Hematopoietic multipotent progenitor cell treated with erythropoietin and hydrocortisone succinate and interleukin-3 and kit ligand, for 4 days (in vitro differentiated cells): Measurements from ENCODE around the gene NKRF.
A peak's percentile ranks its signal among the peaks of the same experiment; 100 is the strongest.
"Not testable (repeated sequence)": the region's sequence is repeated elsewhere in the genome, so short reads cannot be mapped to it uniquely, and the experiment has no call there.

Experiments
- DNase-seq: peaks from one replicate; pipeline ENCODE4 v3.0.0-alpha.2; 2015

NKRF gene

DNA sequence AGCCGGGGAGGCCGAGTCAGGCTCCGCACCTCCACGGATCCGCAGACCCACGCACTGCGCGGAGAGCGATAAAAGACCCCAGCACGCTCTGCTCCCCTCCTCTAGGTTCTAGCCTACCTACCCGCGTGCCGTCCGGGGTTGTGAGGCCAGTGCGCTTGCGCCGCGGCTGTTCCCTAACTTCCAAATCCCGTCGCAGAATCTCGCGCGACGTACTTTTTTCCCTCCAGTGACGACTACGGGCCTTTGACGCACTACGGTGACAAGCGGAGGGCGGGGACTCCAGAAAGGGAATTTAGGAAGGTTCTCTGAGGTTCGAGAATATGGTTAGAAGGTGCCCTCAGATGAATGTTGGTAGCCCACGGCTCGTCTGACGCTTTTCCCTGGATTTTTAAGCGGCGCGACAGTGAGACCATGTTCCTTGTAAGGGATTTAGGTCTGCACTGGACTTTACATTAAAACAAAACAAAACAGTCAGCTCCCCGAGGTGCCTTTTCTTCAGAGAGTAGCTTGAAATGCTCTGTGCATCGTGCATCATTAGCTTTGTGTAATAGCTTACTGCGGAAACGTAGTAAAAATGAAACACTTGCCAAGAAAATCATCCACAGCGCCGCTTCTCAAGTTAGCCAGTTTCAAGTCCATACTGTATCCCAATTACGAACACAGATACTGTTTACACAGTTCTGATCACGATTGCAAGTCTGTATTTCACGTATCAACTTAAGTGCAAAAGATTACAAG, at the start of gene NKRF:
TSS of gene NKRF (minus strand) at position 145 of the 738 bp plus-strand sequence.
- DNase-seq: peak; percentile 95

DNA sequence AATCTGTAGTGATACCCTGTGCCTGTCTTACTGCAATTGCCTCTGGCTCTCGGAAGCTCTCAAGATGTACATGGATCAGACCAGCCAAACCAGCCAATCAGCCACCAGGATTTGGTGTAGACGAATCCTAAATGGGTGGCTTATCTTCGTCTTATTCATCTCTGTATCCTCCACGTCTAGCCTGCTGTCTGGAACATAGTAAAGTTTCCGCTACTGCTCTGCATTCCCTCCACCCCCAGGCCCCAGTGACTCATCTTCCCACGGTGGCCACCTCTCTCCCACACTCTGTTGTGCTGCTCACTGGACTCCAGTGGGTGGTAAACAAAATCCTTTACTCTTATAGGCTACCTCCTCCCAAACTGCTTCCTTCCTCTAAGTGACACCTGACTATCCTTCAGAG, 48.9 kb upstream of the NKRF start:
- DNase-seq: no peak

DNA sequence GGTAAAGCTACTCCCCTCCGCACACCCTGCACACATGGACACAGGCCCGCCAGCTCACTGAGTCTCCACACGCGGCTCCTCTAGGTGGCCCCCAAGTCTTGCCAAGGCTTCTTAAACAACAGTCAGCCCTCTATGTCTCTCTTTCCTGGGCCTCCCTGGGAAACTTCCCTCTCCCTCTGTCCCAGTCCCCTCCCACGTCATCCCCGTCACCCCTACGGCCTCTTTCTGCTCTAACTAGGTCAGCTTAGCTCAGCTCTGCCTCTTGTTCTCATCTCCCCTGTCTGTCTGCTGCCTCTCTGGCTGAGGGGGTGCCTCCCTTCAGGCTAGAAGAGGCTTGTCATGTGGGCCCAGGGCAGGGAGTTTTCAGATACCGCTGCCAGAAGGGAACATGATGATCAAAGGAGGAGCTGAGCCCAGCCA, 47.9 kb upstream of the NKRF start:
- DNase-seq: peak; percentile 24

DNA sequence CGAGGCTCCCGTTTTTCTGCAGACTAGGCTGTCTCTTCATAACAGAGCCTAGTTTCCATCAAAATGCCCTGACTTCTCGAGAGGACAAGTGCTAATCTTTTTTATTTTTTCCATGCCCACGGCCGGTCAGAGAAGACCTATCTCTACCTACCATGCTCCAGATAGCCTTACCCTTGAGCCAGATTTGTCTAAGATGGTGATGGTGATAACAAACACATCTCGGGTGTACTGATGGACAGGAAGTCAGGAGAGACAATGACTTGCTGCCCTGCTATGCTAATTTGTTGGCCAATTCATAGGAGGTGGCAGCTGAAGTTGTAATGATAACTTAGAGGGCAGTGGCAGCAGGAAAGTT, 42.2 kb upstream of the NKRF start:
- DNase-seq: peak; percentile 29

DNA sequence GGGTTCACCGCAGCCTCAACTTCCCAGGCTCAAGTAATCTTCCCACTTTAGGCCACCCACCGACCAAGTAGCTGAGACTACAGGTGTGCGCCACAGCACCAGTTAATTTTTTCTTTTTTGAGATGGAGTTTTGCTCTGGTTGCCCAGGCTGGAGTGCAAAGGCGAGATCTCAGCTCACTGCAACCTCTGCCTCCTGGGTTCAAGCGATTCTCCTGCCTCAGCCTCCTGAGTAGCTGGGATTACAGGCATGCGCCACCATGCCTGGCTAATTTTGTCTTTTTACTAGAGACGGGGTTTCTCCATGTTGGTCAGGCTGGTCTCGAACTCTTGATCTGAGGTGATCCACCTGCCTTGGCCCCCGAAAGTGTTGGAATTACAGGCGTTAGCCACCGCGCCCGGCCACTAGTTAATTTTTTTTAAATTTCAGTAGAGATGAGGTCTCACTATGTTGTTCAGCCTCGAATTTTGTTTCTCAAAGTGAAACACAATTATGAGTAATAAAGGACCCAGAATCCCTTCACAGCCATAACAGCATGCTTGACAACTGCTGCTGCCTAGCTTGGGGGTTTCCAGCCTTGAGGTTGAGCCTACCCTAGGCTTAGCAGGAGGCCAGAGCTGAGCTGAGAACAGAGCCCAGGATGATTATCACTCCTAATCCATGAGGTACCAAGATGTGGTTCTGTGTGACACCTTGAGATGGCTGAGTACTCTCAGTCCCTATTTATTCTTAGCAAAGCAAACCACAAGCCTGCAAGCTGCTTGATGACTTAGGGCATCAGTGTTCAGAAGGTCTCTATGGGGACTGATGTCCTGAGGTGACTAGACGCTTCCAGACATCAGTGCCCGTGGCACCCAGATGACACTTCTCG, 41.6 kb upstream of the NKRF start:
- no peak for DNase-seq

DNA sequence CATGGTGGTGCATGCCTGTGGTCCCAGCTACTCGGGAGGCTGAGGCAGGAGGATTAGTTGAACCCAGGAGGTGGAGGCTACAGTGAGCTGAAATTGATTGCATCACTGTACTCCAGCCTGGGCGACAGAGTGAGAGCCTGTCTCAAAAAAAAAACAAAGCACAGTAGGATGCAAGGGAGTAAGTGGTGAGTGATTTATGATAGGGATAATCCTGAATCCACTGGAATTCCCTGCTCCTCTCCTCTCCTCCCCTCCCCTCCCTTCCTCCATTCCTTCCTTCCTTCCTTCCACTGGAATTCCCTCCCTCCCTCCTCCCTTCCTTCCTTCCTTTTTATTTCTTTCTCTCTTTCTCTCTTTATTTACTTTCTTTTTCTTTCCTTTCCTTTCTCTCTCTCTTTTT, 40.9 kb upstream of the NKRF start:
- DNase-seq: no peak

DNA sequence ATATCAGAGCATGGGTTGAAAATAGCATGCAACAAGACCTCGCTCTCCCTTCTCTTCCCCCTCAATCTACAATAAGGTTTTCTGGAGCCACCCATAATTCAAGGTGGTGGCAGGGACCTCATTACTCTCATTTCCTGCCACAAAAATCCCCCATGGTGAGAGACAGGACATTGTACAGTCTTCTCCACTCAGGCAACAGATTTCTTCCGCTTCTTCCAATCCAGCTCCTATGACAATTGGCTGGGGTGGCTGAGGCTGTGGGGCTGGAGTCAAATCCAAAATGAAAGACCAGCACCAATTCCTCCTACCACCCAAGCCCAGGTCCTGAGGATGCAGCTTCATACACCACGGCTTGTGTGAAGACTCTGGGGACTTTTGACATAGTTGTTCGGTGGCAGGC, 40.3 kb upstream of the NKRF start:
- DNase-seq: no peak

DNA sequence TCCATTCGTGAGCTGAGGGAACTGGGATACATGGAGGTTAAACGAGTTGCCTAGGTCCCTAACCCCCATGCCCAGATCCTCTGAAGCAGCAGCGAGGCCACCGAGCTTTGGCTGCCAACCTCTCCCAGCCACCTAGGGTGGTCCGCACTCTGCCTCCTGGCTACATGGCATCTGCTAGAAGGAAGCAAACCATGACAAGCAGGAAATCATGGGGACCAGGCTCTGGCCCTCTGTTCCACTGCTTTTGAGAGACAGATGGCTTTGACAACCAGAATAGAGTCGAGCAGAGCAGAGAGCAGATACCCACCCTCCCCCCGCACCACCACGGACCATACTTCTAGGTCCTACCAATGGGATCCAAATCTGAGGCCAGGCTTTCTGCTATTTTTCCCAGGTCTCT, 37.5 kb upstream of the NKRF start:
- DNase-seq: no peak

DNA sequence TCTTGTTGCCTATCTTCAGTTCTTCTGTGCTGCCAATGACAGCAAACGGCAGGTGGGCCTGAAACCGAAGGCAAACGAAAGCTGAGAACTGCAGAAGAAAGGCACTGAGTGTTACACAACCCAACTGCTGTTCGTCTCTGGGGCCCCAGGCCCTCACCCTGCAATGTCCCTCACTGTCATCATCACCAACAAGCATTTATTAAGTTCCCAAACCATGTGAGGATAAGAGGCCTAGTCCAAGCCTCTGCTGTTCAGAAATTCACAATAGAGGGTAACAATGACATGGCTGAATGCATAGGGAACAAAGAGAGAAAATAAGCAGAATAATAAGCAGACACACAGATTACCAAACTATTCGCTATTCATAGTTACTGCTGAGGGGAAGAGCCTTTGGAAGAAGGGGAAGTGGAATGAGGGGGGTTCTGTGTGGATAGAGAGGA, 34.5 kb upstream of the NKRF start:
- DNase-seq: no peak

DNA sequence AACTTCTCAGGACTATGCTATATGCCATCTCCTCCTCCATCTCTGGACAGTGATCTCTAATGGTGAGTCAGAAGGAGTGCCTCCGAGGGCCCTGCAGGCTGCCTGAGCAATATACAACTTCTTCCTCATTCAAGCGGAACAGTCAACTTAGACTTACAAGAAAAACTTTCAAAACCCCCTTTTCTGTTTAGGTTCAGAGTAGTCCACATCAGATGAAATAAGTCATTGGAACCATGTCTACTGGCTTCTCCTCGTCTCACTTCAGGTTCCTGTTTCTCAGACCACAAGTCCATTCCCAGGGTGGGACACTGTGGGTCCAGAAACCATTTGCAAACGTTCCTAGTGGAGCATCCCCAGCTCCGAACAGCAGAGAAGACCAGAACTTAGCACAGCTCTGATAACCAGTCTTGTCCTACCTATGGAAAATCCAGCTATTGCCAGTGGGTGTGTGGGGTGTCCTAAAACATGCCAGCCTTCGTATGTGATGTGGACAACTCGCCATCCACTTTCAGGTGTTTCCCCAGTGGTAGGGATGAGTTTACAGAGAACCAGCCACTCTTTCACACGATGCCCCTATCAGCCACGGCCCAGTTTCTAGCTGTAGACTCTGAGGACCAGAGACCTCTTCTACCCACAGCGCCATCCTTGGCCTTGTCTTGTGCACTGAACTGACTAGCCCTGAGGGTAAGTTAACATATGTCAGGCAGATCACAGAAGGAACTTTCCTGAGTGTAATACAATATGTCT, 32.7 kb upstream of the NKRF start:
- peak; percentile 5 for DNase-seq

DNA sequence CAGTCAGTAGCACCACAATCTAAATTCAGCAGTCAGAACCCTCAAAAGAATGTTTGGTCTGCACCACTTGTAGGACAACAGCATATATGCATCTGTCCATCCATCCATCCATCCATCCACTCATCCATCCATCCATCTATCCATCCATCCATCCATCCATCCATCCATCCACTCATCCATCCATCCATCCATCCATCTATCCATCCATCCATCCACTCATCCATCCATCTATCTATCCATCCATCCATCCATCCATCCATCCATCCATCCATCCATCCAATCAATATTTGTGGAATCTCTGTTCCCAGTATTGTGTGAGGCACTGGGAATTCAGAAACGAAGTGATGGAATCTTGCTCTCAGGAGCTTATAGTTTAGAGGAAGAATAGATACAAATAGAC, 31.2 kb upstream of the NKRF start:
- DNase-seq: not testable (repeated sequence)

DNA sequence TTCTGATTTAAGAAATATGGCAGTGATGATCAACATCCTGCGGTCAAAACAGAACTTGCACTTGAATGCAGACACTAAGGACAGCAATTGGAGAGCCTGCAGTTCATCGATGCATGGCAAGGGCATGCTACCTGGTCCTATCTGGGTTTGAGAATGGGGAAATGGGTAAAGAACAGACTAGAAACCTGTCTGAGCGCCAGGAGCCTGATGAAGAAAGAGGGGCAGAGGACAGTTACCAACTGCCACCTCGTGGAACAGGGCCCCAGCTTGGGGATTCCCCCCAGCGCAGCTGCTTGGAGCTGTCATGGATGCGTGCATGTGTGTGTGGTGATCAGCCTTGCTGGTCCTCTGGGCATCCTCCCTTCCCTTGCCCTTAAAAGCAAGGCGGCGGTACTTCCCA, 30.2 kb upstream of the NKRF start:
- no peak for DNase-seq

DNA sequence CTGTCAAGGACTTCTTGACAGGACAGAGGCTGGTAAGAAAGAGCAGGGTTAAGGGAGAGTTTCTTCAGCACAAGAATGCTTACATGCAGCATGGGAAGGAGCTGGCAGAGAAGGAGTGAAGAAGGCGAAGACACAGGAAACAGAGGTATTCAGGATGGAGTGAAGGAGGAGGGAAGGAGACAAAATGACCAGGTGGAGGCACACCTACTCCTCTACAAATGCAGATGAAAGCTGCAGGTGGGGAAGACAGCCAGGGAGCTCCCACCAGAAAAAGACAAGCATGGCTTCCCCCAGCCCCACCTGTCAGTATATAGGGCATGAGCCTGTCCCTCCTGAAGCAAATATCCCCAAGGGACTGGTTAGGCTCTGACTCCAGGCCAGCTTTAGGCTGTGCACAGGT, 29.6 kb upstream of the NKRF start:
- DNase-seq: no peak

DNA sequence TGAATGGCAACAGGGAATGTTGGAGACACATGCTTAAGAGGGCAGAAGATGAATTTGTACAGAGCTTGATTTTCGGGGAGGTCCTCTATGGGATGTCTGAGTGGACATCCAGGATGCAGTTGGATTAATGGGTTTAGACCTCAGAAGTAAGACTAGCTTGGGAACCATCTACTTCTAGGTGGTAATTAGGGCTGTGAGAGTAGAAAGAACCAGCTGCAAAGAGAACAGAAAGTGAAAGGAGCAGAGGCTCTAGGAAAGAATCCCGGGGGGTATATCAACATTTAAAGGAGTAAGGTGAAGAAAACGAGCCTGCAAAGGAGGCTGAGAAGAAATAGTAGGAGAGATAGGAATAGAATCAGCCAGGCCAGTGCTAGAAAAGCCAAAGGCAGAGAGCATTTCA, 29.0 kb upstream of the NKRF start:
- DNase-seq: no peak

DNA sequence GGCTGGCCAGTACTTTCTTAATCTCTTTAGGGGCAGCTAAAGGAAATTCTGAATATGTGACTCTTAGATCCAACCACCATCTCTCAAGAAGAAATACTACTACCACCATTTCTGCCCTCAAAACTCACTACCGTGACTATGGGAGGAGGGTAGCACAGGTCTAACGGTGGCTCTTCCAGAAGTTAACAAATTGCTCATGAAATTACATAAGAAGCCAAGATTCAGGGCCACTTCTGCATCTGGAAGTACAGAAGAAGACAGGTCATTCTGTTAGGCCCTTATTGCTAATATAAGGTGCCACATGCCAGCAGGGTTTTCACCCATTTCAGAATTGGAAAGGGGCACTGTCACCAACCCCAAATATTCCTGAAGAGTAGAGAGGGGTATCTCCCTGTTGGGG, 19.6 kb upstream of the NKRF start:
- no peak for DNase-seq

DNA sequence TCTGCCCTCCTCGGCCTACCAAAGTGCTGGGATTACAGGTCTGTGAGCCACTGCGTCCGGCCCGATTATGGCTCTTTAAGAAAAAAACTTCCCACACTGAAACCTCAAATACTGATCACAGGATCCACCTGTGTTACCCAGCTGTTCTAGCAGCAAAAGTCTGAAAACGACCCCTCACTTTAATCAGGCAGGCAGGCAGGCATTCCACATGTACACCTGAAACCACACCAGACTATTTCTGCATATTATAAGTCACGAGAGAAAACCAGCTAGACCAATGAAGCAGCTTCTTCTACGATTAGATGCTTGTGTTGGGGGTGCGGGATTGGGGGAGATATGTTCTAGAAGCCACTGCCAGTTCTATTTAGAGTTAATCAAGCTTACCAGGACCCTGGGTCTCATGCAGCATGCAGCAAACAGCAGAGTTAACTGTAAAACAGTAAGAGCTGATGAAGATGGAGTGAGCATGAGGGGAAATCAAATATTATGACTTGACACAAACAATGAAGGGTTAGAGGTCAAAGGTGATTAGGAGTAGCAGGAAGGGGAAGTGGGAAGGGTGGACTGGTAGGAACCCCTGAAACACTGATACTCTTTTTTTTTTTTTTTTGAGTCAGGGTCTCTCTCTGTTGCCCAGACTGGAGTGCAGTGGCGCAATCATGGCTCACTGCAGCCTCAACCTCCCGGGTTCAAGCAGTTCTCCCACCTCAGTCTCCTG, 18.9 kb upstream of the NKRF start:
- no peak for DNase-seq

DNA sequence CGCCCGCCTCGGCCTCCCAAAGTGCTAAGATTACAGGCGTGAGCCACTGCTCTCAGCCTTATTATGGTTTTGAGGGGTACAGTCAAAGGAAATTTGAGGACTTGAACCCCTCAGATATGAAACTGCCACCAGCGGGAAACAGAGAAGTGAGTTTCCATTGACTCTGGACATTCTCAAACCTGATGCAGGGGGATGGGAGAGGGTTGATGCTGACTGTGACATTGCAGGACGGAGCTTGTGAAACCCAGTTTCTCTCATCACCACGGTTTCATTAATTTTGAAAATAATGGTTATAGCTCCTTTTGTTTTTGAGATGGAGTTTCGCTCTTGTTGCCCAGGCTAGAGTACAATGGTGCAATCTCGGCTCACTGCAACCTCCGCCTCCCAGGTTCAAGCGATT, 18.2 kb upstream of the NKRF start:
- no peak for DNase-seq

DNA sequence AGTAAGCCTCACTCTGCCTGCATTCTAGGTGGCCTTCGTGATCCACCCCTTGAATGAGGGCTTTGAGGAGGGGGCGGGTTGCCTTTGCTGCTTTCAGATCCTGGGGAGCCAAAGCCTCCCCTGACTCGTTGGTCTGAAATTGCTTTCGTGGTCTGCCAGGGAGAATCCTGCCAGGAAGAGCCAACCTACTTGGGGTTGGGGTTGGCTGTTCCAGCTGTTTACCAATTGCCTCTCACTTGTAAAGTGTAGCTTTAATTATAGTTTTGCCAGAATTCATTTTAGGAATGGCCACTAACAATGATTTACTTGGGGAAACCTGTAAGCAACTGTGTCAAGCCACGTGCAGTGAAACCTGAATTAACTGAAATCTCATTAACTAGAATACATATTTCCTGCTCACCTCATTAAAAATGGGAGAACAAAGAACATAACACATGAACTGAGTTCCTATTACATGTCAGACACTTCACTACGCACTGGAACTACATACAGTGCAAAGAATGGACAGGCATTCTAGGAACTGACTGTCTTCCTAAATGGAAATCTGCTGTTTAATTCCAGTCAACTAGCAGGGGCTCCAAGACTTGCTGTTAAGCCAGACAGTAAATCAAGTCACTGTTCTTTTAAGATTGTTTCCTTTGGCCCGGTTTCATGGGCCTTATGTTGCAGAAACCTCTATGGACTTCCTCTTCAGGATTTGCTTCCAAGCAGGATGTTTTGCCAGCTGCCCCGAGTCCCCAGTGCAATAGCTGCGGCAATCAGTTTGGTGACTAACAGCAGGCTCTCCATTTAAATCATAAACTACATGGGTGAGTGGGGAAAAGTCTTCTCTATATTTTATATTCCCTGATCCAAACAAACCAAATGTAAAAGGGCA, 16.4 kb upstream of the NKRF start:
- DNase-seq: no peak

DNA sequence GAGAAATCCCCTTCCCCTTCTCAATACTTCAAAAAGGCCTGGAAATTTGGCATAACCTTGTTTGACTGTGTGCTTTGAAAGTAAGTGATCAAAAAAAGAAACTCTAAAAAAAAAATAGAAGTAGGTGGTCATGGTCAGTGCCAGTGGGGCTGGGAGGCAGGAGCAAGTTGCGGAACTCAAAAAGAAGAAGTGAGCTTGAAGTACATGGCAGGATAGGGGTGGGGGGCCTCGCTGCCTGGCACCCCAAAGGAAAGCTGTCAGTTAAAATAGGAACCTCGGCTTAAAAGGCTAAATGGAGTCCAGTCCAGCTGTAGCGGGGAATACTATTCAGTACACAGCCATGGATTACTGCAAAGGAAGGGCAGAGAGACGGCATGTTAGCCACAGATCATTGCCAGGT, 12.2 kb upstream of the NKRF start:
- peak; percentile 73 for DNase-seq

DNA sequence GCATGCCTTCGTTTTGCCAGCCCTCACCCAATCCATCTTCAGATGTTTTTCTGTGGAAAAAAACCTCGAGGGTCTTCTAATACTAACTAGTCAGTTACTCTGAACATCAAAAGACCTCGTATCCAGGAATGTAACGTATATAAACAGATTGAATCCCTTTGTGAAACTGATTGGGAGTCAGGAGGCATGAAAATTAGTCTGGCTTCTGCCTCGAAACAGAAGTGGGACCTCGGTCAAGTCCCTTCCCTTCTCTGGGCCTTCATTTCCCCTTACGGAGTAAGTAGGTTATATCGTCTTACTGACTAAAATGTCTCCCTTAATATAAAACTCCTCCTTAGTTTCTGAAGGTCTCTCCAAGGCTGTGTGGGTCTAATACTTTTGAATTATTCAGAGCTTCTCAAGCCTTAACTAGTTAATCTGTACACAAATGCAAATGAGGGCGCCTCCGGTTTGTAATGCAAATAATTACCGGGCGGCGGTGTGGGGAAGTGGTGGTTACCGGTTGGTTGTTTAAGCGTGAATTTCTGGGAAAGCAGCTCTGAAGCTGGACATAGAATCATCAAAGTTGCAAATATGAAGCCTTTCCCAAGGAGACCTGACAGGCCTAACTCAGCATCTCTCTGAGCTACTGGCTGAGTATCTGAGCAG, 11.4 kb upstream of the NKRF start:
- DNase-seq: peak; percentile 62

DNA sequence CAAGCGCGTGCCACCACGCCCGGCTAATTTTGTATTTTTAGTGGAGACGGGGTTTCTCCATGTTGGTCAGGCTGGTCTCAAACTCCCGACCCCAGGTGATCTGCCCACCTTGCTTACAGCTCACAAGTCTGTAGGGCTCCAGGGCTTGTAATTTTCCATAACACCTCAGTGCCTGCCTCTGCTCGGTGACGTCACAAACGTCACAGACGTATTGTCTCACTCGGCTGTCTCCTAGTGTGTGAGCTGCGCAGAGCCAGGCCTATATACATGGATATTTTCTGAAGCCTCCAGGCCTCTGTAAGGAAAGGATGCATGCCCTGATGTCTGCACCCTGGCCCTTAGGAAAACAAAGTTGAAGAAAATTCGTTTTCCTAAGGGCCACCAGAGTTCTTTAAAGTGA, 8.6 kb upstream of the NKRF start:
- DNase-seq: no peak

DNA sequence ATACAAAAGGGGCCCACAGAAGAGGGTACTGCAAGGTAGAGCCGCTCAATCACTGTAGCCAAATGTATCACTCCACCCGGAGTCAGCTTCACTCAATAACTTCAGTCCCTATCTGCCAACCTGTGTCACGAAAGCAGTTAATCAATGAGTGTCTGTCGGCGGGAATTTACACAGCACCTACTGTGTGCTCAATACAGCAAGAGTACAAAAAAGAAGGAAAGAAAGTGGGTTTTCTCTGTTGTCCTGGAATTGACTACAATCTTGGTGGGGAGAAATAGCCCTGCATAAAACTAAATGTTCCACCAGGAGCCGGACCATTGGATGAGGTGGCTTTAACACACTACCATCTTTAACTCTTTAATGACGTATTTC, 780 bp upstream of the NKRF start:
- DNase-seq: no peak
